GM12872 (cell line): ENCODE data around the gene GRIK4.

Experiments
- TF ChIP-seq, protein P1 (sequence below): IDR thresholded peaks from 3 replicates; pipeline ENCODE4 v1.5.1; 2011; ENCODE audit warnings: low read depth, mild to moderate bottlenecking, low read length, moderate library complexity; ENCODE audit not compliant: insufficient read depth

The GRIK4 gene

DNA sequence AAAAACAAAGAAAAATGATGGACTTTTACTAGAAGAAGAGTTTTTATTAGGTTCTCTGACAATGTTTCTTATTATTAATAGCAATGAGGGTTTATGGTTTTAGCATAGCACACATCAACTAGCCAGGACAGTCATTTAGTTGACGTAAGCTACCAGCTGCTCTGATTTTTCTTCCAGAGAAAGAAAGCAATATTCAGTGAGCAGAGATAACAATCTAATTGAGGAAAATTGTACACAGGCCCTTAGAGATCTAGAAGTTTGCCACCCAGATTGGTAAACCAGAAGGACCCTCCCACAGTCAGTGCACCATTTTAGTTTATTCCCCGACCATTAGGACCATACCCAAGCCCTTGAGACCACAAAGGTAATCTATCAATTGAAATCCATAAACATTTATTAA lies 483.6 kb downstream of the GRIK4 start:
- TF ChIP-seq, protein P1, sequence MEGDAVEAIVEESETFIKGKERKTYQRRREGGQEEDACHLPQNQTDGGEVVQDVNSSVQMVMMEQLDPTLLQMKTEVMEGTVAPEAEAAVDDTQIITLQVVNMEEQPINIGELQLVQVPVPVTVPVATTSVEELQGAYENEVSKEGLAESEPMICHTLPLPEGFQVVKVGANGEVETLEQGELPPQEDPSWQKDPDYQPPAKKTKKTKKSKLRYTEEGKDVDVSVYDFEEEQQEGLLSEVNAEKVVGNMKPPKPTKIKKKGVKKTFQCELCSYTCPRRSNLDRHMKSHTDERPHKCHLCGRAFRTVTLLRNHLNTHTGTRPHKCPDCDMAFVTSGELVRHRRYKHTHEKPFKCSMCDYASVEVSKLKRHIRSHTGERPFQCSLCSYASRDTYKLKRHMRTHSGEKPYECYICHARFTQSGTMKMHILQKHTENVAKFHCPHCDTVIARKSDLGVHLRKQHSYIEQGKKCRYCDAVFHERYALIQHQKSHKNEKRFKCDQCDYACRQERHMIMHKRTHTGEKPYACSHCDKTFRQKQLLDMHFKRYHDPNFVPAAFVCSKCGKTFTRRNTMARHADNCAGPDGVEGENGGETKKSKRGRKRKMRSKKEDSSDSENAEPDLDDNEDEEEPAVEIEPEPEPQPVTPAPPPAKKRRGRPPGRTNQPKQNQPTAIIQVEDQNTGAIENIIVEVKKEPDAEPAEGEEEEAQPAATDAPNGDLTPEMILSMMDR: no peak

DNA sequence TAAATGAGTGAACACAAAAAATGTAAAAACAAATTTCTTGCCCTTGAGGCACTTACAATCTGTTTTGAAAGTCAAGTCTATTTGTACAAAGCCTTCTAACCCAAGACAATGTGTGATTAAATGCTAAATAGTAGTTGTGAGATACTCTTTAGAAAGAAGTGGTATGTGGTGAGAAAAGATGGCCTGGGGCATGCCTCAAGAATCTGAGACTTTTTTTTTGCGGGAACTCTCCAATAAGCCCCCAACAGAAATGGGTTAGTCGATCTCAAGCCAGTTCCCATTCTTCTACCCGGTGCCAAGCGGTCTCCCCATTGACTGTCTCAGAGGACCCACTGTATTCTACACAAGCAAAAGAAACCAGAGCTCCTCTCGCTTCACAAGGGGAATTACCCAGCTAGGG lies 485.4 kb downstream of the GRIK4 start:
- TF ChIP-seq, protein P1: no peak

DNA sequence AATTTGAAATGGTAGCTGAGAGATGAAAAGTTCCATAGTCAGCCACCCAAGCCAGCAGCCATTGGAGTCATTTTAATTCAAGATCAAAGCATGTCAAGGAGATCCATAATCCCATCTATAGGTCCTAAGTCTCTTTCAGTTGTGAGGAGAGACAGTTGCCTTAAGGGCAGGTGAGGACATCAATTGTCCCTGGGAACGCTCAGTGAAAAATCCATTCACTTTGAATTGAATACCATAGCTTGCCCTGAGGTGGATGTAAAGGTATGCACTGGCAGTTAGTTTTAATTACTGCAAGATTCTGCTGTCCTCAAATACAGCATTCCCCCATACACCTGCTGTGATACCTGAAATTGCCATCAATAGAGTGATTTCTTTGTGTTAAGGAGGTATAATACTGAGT lies 487.0 kb downstream of the GRIK4 start:
- TF ChIP-seq, protein P1: no peak

DNA sequence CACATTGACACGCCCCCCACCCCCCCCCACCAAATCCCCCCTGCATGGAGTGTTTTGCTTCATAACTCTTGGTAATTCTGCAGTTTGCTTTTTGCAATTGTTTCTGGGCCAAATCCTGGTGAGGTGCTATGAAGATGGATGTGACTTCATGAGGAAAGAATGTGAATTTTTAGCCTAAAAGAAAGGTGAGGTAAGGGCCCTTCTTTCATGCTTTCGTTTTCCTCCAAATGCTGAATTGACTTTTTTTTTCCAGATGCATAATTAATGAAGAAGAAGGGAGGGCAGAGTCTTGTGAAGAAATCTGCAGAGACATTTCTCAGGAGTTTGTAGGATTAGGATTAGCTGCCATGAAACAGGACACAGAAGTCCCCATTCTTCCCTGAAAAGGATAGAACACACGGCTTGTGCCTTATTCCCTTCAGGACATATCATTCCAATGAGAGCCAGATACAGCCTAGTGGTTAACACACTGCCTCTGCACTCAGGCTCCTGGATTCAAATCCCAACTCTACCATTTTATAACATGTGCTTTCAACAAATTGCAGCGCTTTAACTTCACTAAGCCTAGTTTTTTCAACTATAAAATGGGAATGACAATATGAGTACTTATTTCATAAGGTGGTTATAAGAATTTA lies 492.8 kb downstream of the GRIK4 start:
- TF ChIP-seq, protein P1: no peak

DNA sequence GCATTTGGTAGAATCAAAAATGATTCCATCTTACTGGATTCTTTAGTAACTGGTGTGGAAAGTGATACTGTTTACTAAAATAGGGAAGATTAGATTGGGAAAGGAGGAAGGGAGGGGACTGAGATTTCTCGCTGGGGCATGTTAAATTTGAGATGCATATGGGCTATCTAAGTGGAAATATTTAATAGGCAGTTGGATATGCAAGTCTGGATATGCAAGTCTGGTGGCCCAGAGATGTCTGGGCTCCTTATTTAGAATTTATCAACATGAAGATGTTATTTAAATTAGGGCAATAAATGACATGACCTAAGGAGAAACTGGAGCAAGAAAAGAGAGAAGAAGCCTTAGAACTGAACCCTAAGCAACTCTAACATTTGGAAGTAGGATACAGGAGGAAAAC lies 495.4 kb downstream of the GRIK4 start:
- TF ChIP-seq, protein P1: no peak

DNA sequence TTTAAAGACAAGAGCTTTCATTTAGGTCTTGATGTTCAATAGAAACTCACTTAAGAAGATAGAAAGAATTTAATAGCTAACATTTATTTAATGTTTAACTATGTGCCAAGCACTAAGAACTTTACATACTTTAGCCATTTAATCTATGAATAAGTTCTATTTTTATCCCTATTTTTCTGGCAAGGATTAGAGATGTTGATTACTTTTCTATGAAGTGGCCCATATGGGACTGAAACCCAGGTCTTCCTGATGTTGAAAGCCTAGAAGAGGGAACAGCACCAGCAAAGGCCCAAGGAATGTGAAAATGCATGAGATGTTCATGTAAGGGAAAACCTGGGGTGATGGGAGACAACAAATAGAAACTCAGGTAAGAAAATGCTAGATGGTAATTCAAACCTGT lies 497.0 kb downstream of the GRIK4 start:
- TF ChIP-seq, protein P1: no peak

DNA sequence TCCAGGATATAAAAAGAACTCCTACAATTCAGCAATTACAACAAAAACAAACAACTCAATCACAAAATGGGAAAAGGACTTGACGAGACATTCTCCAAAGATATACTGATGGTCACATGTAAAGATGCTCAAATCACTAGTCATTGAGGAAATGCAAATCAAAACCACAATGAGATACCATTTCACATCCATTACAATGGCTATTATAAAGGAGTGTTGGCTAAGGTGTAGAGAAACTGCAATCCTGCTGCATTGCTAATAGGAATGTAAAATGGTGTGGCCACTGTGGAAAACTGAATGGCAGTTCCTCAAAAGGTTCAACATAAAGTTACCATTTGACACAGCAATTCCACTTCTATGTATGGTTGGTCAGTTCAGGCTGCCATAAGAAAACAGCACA lies 500.5 kb downstream of the GRIK4 start:
- TF ChIP-seq, protein P1: no peak
